HG03159 (cell line): ENCODE measurements around the gene TRIM31.
"Not testable (repeated sequence)": the region's sequence is repeated elsewhere in the genome, so short reads cannot be mapped to it uniquely, and the experiment has no call there.

Source experiments
- ATAC-seq: cut with Tn5 transposase; IDR thresholded peaks from one replicate; pipeline ENCODE4 v1.9.1; 2021; ENCODE audit warnings: mild to moderate bottlenecking, moderate library complexity; ENCODE audit not compliant: unreplicated experiment

TRIM31 gene

GRCh38 chr6:30118691-30119090 lies 5.8 kb upstream of the TRIM31 start:
- ATAC-seq, result not testable (repeated sequence)

GRCh38 chr6:30116724-30117123 lies 3.8 kb upstream of the TRIM31 start:
- no peak for ATAC-seq

GRCh38 chr6:30113841-30114240 lies 951 bp upstream of the TRIM31 start:
- no peak for ATAC-seq

GRCh38 chr6:30112402-30112994 lies 392 bp downstream of the TRIM31 start:
- no peak for ATAC-seq

GRCh38 chr6:30111266-30111856 lies 1.5 kb downstream of the TRIM31 start:
- ATAC-seq, result no peak

- no peak for ATAC-seq
These were observed 8.2 kb downstream of the TRIM31 start for GRCh38 chr6:30104661-30105060.

- ATAC-seq, result no peak
These were observed 9.1 kb downstream of the TRIM31 start for GRCh38 chr6:30103872-30104179.

- ATAC-seq, result peak; percentile 64
These were observed 9.7 kb downstream of the TRIM31 start for GRCh38 chr6:30102970-30103871.

- ATAC-seq, result no peak
These were observed 10.4 kb downstream of the TRIM31 start for GRCh38 chr6:30102414-30102969.

- no peak for ATAC-seq
These were observed 11.2 kb downstream of the TRIM31 start for GRCh38 chr6:30101444-30102413.

GRCh38 chr6:30100585-30101443 lies 12.1 kb downstream of the TRIM31 start:
- no peak for ATAC-seq

GRCh38 chr6:30100154-30100553 lies 12.7 kb downstream of the TRIM31 start:
- ATAC-seq, result no peak

- no peak for ATAC-seq
These were observed 14.8 kb downstream of the TRIM31 start for GRCh38 chr6:30097902-30098768.

GRCh38 chr6:30096829-30097228 lies 16.1 kb downstream of the TRIM31 start:
- ATAC-seq, result no peak

GRCh38 chr6:30093951-30094661 lies 18.8 kb downstream of the TRIM31 start:
- no peak for ATAC-seq

GRCh38 chr6:30092852-30093543 lies 19.9 kb downstream of the TRIM31 start:
- ATAC-seq, result no peak

- ATAC-seq, result no peak
These were observed 21.1 kb downstream of the TRIM31 start for GRCh38 chr6:30091577-30092381.
